ENCODE measurements around the gene TTC22.

TTC22 gene

GRCh38 chr1:54806931-54807611 lies 5.9 kb upstream of the TTC22 start:
- DNase-seq: no peak

DNA sequence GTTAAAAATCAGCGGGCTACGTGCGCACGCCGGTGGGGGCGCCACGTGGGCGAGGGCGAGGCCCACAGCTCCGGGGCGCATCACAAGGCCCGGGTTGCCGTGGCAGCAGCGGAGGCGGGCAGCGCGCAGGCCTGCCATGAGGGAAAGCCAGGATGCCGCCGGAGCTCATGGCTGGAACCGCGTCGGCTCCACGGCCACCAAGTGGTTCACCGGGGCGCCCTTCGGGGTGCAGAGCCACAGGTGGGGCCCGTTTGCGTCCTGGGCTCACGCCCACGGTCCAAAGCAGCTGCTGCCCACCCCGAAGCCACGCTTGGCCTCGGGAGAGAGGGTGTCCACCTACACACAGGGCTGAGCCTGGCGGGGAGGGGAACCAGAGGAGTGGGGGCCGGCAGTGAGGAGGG lies 4.9 kb upstream of the TTC22 start:
- DNase-seq: no peak

- DNase-seq: no peak
Observed at GRCh38 chr1:54805466-54805865, 4.3 kb upstream of the TTC22 start.

DNA sequence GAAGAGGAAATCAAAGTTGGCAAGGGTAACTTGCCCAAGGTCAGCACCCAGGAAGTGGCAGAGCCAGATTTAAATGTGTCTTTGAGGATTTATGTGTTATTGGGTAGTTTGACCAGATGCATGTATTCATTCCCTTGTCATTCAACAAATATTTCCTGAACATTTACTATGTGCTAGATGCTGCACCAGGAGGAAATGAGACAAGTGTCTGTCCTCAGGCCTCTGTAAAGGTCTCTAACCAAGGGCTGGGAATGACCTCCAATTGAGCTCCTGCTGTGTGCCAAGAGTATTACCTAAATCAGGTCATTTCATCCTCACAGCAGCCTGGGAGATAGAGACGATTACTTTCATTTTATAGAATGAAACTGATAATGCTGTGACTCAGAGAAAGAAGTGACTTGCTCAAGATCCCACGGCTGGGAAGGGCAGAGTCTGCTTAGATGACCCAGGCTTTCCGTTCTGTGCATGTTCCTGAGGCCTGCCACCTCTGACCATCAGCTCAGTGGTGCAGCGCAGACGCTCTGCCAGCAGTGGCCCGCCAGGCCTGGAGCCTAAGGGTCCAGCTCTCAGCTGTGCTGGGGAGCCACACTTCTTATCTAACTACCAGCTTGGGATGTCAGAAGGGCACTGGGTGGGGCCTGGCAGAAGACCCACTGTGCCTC lies 3.5 kb upstream of the TTC22 start:
- DNase-seq: no peak

DNA sequence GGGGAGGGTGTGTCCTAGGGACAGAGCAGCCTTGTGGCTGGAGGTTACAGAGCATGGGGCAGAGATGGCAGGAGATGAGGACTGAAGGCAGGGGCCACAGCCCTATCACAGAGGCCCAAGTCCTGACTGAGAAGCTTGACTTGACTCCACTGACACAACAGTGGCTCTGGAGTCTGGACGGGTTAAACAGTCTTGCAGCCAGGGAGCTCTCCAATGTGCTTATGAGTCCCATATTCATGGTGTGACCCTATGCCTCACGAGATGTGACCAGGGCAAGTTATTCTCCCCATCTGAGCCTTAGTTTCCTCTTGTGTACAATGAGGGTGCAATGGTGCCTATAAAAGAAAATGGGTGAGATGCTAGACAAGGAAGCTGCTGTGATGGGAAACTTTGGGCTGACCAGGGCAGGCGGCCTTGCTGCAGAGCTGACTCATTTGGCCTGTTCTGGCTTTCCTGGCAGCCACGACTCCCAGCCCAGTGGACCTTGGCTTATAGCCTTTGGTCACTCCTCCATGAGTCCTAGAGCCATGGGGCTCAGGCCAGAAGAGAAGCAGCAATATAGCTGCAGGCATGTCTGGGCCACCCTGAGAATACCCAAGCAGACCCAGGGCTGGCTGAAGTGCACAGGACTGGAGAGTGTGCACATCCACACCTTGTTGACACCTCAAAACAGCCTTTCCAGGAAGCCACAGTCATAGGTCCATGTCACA lies 2.8 kb upstream of the TTC22 start:
- no peak for DNase-seq

GRCh38 chr1:54800041-54800898 lies 853 bp downstream of the TTC22 start:
- no peak for DNase-seq

DNA sequence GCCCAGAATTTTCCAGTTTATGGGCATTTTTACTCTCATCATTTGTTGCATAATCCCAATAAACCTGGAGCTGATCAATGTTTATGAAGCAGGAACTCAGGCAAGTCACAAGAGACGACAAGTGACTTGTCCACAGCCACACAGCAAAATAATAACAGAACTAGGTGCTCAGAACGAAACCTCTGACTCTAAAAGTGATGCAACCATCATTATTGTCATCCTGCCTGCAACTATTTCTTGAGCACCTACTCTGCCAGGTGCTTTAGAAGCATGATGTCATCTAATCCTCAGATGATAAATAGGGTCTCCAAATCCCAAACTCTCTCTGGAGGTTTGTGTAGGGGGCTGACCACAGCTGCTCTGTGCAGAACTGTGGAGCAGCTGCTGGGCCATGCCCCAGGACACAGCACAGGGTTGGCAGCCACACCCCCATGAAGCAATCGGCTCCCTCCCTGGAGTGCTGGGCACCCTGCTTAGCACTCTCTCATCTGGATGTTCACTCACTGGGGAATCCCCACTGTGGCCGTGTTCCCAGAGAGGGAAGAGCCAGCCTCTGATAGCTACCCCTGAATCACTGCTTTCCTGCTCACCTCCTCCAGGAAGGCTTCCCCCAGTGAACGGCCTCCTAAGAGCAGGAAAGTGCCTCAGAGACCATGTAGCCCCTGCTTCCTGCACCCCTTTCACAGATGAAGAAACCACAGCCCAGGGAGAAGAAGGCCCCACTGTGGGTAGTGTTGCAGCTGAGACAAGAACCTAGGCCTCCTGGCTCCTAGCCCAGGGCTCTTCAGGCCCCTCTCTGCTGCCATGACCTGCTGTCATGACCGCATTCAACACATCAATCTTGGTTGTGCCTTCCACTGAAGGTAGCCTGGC lies 2.1 kb downstream of the TTC22 start:
- no peak for DNase-seq

DNA sequence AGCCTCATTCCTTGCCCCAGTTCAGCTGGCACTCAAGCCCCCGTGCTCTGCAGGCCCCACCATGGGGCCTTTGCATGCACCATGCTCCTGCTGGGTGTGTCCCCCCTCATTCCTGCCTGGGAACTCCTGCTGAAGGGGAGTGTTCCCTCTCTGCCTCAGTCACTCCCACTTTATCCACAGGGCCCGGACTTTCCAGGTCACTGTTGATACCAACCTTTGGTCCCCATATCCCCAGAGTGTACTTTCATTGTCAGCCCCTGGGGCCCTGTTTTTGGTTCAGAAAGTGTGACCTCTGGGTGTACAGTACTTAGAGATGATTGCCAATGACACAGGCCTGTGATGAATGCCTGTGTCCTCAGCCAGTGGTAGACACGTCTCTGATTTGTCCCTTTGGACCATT lies 2.9 kb downstream of the TTC22 start:
- no peak for DNase-seq

DNA sequence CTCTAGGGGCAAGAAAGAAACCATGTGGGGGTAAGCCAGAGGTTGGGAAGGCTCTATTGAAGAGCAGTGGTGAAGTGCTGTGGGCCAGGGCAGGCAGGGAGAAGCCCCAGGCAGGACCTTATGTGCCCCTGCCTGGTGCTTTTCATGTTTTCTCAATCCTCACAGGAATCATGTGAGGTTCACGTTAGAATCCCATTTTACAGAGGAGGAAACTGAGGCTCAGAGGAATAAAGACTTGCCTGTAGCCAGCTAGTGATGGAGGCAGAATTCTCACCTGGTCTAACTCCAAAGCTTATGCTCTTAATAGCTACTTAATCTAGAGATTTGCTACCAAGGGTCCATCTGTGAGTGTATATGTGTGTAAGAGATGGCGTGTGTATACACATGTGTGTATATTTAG lies 4.2 kb downstream of the TTC22 start:
- no peak for DNase-seq

- no peak for DNase-seq
Observed at GRCh38 chr1:54795841-54796468, 5.2 kb downstream of the TTC22 start.

DNA sequence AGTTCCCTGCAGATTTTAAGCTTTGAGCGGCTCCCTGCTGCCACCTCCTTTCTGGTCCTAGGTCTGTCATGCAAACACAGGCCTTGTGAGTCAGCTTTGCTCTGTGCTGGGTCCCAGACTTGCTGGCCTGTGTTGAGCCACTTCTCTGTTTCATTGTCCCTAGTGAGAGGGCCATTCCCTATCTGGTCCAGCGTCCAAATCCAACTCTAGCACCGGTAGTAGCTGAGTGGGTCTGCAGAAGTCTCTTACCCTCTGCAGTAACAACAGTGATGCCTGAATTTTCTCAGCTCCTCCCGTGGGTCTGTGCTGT lies 5.8 kb downstream of the TTC22 start:
- no peak for DNase-seq

GRCh38 chr1:54794451-54795355 lies 6.4 kb downstream of the TTC22 start:
- DNase-seq: no peak

DNA sequence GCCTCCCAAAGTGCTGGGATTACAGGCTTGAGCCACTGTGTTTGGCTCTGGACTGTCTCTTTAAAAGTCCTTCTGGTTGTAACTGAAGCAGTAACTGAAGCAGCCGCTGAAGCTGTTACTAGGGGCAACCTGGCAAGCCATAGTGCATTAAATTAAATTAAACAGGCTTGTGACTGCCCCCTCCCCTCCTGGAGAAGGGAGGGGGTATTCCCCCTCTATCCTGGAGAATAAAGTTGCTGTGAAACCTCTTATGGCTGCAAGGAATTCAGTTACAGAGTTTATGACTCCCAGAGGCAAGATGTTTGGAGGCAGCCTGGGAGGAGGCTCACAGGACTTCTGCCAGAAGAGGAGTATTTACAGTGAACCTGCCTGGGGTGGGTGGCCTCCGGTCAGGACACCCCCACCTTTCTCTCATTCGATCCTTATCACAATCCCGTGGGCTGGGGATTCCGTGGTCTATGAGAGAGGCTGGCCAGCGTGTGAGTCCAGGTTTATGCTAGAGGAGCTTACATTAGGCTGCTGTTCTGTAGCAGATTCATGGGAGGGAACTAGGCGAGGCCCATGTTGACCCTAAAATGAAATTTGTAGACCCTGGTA lies 8.3 kb downstream of the TTC22 start:
- no peak for DNase-seq

DNA sequence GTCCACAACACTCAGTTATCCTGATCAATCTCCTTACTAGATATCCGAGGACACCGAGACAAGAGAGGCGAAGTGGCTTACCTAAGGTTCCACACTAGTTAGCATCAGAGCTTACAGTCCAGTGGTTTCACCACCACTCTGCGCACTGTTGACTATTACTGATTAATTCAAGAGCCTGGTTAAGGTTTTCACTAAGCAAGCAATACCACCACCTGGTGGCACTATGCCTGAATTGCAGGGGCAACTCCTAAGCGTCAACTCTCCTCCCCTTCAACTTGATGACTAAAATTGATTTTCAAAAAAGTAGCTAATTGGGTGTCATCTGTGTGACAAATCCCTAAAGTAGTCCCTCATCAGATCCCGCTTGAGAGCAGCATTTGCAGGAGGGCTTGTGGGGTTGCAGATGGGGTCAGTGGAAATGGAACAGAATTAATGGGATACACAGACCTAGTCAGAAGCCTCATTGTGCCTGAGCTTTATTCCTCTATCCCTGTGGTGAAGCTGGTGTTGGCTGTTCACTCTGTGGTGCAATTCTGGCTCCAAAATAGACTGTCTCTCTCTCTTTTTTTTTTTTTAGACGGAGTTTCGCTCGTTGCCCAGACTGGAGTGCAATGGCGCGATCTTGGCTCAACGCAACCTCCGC lies 9.1 kb downstream of the TTC22 start:
- DNase-seq: no peak

GRCh38 chr1:54788459-54788858 lies 12.7 kb downstream of the TTC22 start:
- DNase-seq: no peak

- no peak for DNase-seq
Observed at GRCh38 chr1:54787604-54788003, 13.5 kb downstream of the TTC22 start.

- no peak for DNase-seq
Observed at GRCh38 chr1:54786778-54787177, 14.3 kb downstream of the TTC22 start.

DNA sequence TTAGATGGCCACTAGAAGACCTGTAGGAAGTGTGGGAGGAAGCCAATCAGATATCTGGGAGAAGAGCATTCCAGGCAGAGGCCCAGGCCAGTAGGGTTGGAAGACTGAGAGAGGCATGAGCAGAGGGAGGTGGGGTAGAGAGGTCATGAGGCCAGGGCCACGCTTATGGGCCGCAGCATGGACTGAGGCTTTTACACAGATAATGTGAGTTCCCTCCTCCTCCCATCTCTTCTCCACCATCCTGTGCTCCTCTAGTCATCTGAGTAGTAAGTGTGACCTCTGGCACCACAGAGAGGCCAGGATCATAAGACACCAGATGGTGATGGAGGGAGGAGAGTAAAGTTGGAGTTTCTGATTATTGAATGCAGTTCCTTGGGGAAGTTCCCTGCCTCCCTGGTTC lies 17.1 kb downstream of the TTC22 start:
- no peak for DNase-seq

DNA sequence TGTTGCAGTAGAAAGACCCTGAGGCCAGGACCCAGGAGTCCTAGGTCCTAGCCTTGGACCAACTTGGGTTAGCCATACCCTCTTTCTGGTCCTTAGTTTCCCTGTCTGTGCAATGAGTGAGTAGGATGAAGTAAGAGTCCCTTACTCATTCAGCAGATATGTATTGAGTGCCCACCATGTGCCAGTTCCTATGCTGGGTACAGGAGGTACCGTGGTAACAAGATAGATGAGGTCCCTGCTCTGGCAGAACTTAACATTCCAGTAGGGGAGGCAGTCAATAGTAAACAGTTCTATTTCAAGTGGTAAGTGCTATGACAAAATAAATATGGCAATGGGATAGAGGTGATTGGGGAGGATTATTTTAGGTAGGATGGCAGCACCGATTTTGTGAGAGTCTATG lies 18.5 kb downstream of the TTC22 start:
- no peak for DNase-seq

DNA sequence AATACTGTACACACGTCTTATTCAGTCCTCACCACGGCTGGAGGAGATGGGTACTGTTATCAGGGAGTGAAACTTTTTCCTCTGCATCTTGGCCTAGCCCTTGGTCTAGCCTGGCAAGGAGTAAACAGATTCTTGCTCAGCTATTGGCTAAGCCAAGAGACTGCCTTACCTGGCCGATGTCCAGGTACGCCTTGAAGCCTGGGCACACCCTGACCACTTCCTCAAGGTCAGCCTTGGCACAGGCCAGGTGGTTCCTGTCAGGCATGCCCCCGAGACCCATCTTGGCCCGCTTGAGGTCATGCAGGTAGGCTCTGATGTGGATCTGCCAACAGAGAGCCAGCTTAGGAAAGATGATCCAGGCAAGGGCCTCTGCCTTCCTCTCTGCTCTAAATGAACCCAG lies 19.0 kb downstream of the TTC22 start:
- DNase-seq: no peak
